ENCODE results near the gene KRTCAP2.
"Not testable (repeated sequence)": the region's sequence is repeated elsewhere in the genome, so short reads cannot be mapped to it uniquely, and the experiment has no call there.

KRTCAP2 gene

DNA sequence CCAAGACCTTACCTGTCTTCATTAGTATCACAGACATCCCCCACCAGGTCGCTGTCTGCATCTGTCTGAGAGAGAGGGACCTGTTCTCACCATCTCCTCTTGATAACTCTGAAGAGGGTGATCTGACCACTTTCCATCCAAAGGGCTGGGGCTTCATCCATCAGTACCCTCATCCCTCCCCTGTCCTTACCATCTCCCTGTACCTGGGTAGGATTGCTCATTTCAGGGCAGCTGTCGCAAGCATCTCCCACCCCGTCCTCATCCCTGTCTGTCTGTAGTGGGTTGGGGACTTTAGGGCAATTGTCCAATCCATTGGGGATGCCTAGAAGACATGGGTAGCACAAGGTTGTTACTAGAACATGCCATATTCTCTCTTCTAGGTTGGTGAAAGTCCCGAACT, 26.7 kb upstream of the KRTCAP2 start:
- DNase-seq: no peak

- no peak for DNase-seq
These were observed 25.4 kb upstream of the KRTCAP2 start for GRCh38 chr1:155198547-155198906.

DNA sequence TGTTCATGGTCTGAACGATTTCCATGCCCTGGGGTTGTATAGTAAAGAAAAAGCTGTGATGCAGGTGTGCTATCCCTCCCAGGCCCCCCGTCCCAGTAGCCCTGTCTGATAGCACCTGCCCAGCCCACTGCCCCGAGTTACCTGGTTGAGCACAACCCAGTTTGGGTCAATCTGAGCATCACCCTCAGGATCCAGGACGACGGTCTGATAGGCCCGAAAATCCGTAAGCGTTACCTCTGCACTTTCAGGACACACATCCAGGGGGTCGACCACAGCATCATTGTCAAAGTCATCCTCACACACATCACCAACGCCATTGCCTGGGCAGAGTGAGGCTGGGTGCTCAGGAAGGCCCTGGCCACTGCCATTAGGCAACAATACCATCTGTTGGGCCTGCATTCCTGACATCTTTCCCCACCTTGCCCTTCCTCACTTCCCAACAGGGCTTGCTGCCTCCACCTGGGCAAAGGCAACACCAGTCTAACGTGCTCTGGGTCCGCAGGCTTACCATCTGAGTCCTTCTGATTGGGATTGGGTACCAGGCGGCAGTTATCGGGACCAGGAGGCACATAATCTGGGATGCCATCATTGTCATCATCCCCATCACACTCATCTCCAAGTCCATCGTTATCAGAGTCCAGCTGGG, 24.9 kb upstream of the KRTCAP2 start:
- no peak for DNase-seq

GRCh38 chr1:155196893-155197638, 24.0 kb upstream of the KRTCAP2 start:
- no peak for DNase-seq

- DNase-seq: no peak
These were observed 23.2 kb upstream of the KRTCAP2 start for GRCh38 chr1:155196103-155196892.

- DNase-seq: no peak
These were observed 22.3 kb upstream of the KRTCAP2 start for GRCh38 chr1:155195201-155196102.

DNA sequence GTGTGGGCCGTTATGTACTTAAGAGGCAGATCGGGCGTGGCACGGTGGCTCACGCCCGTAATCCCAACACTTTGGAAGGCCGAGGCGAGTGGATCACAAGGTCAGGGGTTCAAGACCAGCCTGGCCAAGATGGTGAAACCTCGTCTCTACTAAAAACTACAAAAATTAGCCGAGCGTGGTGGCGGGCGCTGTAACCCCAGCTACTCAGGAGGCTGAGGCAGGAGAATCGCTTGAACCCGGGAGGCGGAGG, 20.8 kb upstream of the KRTCAP2 start:
- not testable (repeated sequence) for DNase-seq

DNA sequence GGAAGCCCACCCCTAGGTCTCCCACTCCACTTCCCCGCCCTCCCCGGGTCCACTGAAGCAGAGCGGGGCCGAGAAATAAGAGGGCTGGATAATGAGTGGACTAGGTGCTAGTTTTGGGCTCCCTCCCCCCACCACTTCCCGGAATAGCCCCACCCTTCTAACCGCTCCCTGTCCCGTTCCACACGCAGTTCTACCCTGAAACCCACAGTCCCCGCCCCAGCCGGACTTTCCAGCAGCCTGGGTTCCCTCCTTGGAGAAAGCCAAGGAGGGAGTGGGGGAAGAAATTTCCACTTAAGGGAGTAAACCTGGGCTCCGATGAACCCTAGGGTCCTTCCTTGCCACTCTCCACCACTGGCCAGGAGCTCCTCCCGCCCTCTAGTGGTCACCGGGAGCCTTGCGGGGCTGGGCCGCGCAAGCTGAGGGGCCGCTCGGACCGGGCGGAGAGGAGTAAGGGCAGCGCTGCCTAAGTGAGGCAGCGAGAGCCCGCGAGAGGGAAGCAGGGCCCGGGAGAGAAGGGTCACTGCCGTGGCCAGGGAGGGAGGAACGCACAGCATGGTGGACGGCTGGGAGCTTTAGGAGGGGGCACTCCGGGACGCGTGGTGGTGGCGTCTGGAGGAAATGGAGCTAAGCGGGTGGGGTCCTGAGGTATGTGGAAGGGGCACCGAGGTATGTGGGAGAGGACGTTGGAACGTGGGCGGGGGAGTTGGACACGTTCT, 20.3 kb upstream of the KRTCAP2 start:
- peak; percentile 94 for DNase-seq

GRCh38 chr1:155192346-155193274, 19.5 kb upstream of the KRTCAP2 start:
- DNase-seq: no peak

GRCh38 chr1:155191904-155192303, 18.8 kb upstream of the KRTCAP2 start:
- no peak for DNase-seq

- not testable (repeated sequence) for DNase-seq
These were observed 16.8 kb upstream of the KRTCAP2 start for GRCh38 chr1:155189926-155190325.

DNA sequence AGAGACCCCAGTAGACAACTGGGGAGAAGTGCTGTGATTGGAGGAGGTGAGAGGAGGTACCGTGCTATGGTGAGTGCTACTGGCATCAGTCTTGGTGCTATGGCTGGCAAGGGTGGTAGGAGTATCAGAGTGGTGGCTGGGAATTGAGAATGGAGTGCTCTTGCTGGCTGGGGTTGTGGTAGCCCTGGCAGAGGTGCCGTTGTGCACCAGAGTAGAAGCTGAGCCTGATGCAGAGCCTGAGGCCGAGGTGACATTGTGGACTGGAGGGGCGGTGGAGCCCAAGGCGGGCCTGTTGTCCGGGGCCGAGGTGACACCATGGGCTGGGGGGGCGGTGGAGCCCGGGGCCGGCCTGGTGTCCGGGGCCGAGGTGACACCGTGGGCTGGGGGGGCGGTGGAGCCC, 15.2 kb upstream of the KRTCAP2 start:
- DNase-seq: no peak

DNA sequence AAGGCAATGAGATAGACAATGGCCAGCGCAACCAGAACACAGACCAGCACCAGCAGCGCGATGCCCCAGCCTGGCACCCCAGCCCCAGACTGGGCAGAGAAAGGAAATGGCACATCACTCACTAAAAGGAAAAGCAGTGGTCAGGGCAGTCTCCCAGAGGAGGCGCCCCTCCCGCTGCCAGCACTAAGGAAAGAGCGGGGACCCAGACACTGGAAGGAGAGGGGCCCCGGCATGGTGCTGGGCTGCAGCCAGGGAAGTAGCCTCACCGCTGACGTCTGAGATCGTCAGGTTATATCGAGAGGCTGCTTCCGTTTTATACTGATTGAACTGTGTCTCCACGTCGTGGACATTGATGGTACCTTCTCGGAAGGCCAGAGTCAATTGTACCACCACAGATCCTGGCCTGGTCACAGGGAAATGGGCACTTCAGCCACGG, 14.4 kb upstream of the KRTCAP2 start:
- no peak for DNase-seq

GRCh38 chr1:155186794-155187455, 13.8 kb upstream of the KRTCAP2 start:
- no peak for DNase-seq

DNA sequence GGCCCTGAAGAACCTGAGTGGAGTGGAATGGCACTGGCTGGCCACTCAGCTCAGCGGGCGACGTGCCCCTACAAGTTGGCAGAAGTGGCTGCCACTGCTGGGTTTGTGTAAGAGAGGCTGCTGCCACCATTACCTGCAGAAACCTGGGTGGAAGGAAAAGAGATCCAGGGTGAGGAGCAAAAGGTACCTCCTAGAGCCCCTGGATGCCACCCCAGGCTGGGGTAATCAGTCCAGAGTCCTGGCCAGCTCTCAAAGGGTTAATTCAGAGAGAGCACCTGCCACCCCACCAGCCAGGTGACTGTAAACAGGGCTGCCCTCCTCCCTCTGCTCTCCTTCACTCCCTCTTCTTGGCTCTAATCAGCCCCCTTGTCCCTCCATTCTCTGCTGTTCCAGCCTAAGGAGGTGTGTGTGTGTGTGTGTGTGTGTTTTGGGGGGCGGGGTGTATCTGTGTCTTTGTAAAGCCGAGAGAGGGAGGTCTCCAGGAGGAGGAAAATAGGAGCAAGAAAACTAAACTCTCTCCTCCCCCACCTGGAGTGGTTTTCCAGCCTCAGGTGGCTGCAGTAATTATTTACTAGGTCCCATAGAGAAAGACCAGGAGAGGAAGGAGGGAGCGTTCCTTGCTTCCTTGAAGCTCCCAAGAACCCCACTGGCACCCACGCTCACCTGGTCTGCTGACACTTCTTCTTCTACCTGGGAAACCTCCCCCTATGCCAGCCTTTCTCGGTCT, 13.1 kb upstream of the KRTCAP2 start:
- no peak for DNase-seq

- no peak for DNase-seq
These were observed 12.6 kb upstream of the KRTCAP2 start for GRCh38 chr1:155185783-155186066.

GRCh38 chr1:155184835-155185782, 12.0 kb upstream of the KRTCAP2 start:
- no peak for DNase-seq

DNA sequence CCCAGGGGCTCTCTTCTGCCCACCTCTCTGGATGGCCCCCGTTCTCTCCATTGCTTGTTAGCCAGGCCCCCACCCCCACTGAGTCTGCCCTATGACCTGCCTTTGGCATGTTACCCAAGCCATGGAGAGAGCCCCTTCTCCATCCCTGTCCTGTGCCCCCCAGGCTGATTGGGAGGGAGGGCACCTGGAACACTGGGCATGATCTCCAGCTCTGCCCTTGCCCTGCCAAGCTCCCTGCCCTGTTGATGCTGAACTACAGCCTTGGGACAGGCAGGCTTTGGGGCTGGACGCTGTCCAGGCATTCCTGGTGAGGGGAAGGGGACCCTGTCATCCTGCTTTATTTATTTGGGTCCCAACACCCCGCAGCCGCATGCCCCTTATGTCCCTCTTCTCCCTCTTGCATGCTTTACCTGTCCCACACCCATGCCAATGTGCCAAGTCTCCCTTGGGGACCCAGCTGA, 11.3 kb upstream of the KRTCAP2 start:
- no peak for DNase-seq

GRCh38 chr1:155183775-155184221, 10.7 kb upstream of the KRTCAP2 start:
- no peak for DNase-seq
